GM12878 (cell line): ENCODE data around the gene PGBD5. TPM values are rescaled to one million over a fixed set of nuclear protein-coding genes. Genes with fewer than 3 reads are reported as not detected.

Source experiments
- ATAC-seq: fragments of 200-7000 bp; cut with Tn5 transposase; 3 replicates; pipeline ENCODE4 v1.9.1; 2020; ENCODE audit warnings: mild to moderate bottlenecking, moderate library complexity
- BruUV-seq: library from RNA; stranded (reverse); fragments of 400-500 nt; replicated peaks from 2 replicates; lab custom pipeline; 2021; lab: Mats Ljungman, UMichigan
- CTCF ChIA-PET: fragments of 300-600 bp; sonication (Branson Sonifier 250); formaldehyde crosslinking; extraction: SDS; loops from one replicate; lab custom pipeline; 2021; ENCODE audit warnings: inconsistent platforms; lab: Yijun Ruan, JAX
- POLR2A ChIA-PET: fragments of 350-600 bp; formaldehyde crosslinking; extraction: SDS; loops from one replicate; lab custom pipeline; 2021; ENCODE audit warnings: inconsistent platforms; lab: Charles Lee
- RAD21 ChIA-PET: fragments of 300-600 bp; sonication (Branson Sonifier 250); formaldehyde crosslinking; loops from one replicate; lab custom pipeline; 2023; ENCODE audit warnings: antibody characterized with exemption; ENCODE audit not compliant: unreplicated experiment; lab: Charles Lee
- SMC1A ChIA-PET: fragments of 300-600 bp; sonication (Branson Sonifier 250); formaldehyde crosslinking; loops from one replicate; lab custom pipeline; 2023; ENCODE audit not compliant: unreplicated experiment, uncharacterized antibody; lab: Charles Lee
- DNase-seq: peaks from one replicate; pipeline ENCODE4 v3.0.0-alpha.2; 2011; ENCODE audit warnings: low read depth, low spot score
- FAIRE-seq: peaks from 3 replicates; lab custom pipeline; 2011; peaks lifted over from hg19 to GRCh38; lab: Jason Lieb, UNC
- H2AFZ ChIP-seq: 2 replicates; pipeline ENCODE4 v1.6.0; 2011; ENCODE audit warnings: low read depth, low read length, control low read depth; ENCODE audit not compliant: control insufficient read depth
- H3K27ac ChIP-seq: 2 replicates; pipeline ENCODE4 v1.5.1; 2011; ENCODE audit warnings: control low read depth; ENCODE audit not compliant: control insufficient read depth, insufficient read depth
- H3K27me3 ChIP-seq, 2 experiments: replicated peaks in 1 of 2; 2 replicates each; pipeline versions ENCODE4 v1.6.0 to v1.6.1; 2011; ENCODE audit warnings: low read length in 1 of 2; ENCODE audit not compliant: control insufficient read depth in 2 of 2, insufficient read depth in 2 of 2
- H3K36me3 ChIP-seq, 2 experiments: 2 replicates each; pipeline ENCODE4 v1.5.1; 2011; ENCODE audit warnings: low read length in 1 of 2; ENCODE audit not compliant: control insufficient read depth in 2 of 2, insufficient read depth in 2 of 2
- H3K4me1 ChIP-seq: 2 replicates; pipeline ENCODE4 v1.6.1; 2011; ENCODE audit warnings: mild to moderate bottlenecking, low read length, moderate library complexity, mixed read lengths; ENCODE audit not compliant: control insufficient read depth, insufficient read depth
- H3K4me2 ChIP-seq: 2 replicates; pipeline ENCODE4 v1.6.0; 2011; ENCODE audit warnings: control low read depth; ENCODE audit not compliant: control insufficient read depth, insufficient read depth
- H3K4me3 ChIP-seq: fragments of 200-600 bp; sonication (generic); 2 replicates; pipeline ENCODE4 v1.5.1; 2016
- H3K79me2 ChIP-seq: 2 replicates; pipeline ENCODE4 v1.6.0; 2011; ENCODE audit warnings: low read length; ENCODE audit not compliant: control insufficient read depth, insufficient read depth
- H3K9ac ChIP-seq: 2 replicates; pipeline ENCODE4 v1.8.0; 2011; ENCODE audit warnings: low read length, control low read depth, mixed read lengths; ENCODE audit not compliant: control insufficient read depth, insufficient read depth
- H3K9me3 ChIP-seq: replicated peaks from 3 replicates; pipeline ENCODE4 v1.5.1; 2011; ENCODE audit warnings: mild to moderate bottlenecking, low read length; ENCODE audit not compliant: control insufficient read depth, insufficient read depth
- H4K20me1 ChIP-seq: 2 replicates; pipeline ENCODE4 v1.6.0; 2011; ENCODE audit not compliant: control insufficient read depth, insufficient read depth
- EP300 ChIP-seq, 2 experiments: fragments of 150-350 bp in 1 of 2; IDR thresholded peaks; 2 replicates each; pipeline ENCODE4 v1.6.1; 2011 to 2012; ENCODE audit warnings: low read depth in 2 of 2, low read length in 2 of 2, borderline replicate concordance in 1 of 2, improper control_type of control experiment in 1 of 2, inconsistent platforms in 1 of 2; ENCODE audit not compliant: control insufficient read depth in 1 of 2
- IRF3 ChIP-seq: fragments of 450-650 bp; IDR thresholded peaks from 2 replicates; pipeline ENCODE4 v1.6.1; 2014; ENCODE audit warnings: mild to moderate bottlenecking
- MTA2 ChIP-seq: fragments of 450-650 bp; IDR thresholded peaks from 2 replicates; pipeline ENCODE4 v1.6.1; 2016; ENCODE audit warnings: low read depth, mild to moderate bottlenecking, moderate library complexity
- MTA3 ChIP-seq: IDR thresholded peaks from 2 replicates; pipeline ENCODE4 v1.6.1; 2012; ENCODE audit warnings: low read length, inconsistent platforms, borderline replicate concordance
- MYC ChIP-seq: IDR thresholded peaks from 2 replicates; pipeline ENCODE4 v1.6.1; 2011; ENCODE audit warnings: mild to moderate bottlenecking, low read length, moderate library complexity, inconsistent platforms; ENCODE audit not compliant: insufficient read depth, insufficient replicate concordance, insufficient read length, severe bottlenecking
- NFIC ChIP-seq: IDR thresholded peaks from 2 replicates; pipeline ENCODE4 v1.6.1; 2012; ENCODE audit warnings: low read depth, mild to moderate bottlenecking, inconsistent platforms, low read length, moderate library complexity
- NFXL1 ChIP-seq: fragments of 450-650 bp; IDR thresholded peaks from 2 replicates; pipeline ENCODE4 v1.6.1; 2017; ENCODE audit warnings: antibody characterized with exemption, mild to moderate bottlenecking, borderline replicate concordance
- NFYB ChIP-seq: IDR thresholded peaks from 2 replicates; pipeline ENCODE4 v1.6.1; 2011; ENCODE audit warnings: low read depth, mild to moderate bottlenecking, low read length, improper control_type of control experiment, moderate library complexity; ENCODE audit not compliant: insufficient read depth
- RAD51 ChIP-seq: fragments of 450-650 bp; IDR thresholded peaks from 2 replicates; pipeline ENCODE4 v1.6.1; 2016; ENCODE audit warnings: moderate library complexity, mild to moderate bottlenecking, inconsistent platforms
- STAT3 ChIP-seq: IDR thresholded peaks from 2 replicates; pipeline ENCODE4 v1.6.1; 2011; ENCODE audit warnings: low read depth, low read length, improper control_type of control experiment
- TCF7 ChIP-seq: IDR thresholded peaks from 2 replicates; pipeline ENCODE4 v1.6.1; 2014; ENCODE audit warnings: antibody characterized with exemption, borderline replicate concordance
- ZBED1 ChIP-seq: IDR thresholded peaks from 2 replicates; pipeline ENCODE4 v1.6.1; 2016; ENCODE audit warnings: borderline replicate concordance
- ZNF592 ChIP-seq: fragments of 450-650 bp; IDR thresholded peaks from 2 replicates; pipeline ENCODE4 v1.6.1; 2017; ENCODE audit warnings: mild to moderate bottlenecking, moderate library complexity
- WGBS: methylation state at CpG from one replicate; pipeline ENCODE4 v1.1.6; 2016; ENCODE audit warnings: low lambda C conversion rate; ENCODE audit not compliant: insufficient replicate concordance, insufficient coverage; ENCODE audit errors: missing lambda C conversion rate; 5-methylcytosine and 5-hydroxymethylcytosine counted together
- in situ Hi-C: fragments of 300-500 bp; cut with MboI; formaldehyde crosslinking; loops from 9 replicates; pipeline ENCODE4 v1.14.3; 2018; ENCODE audit warnings: mixed read lengths
- intact Hi-C: fragments of 100-400 bp; cut with micrococcal nuclease; formaldehyde crosslinking; loops from one replicate; pipeline ENCODE4 v1.14.2; 2022; ENCODE audit not compliant: unreplicated experiment
- polyA plus RNA-seq, 11 experiments: library from polyadenylated mRNA; depleted of rRNA in 4 of 11; unstranded in 6 of 11; stranded (reverse) in 5 of 11; fragments of >200 nt; fragmentation: Nextera tagmentation in 4 of 11; fragmentation: Illumina TruSeq in 1 of 11; extraction: Ambion mirVana in 4 of 11; extraction: Trizol in 1 of 11; gene quantifications; 1 replicate in 1 of 11; 2 replicates in 10 of 11; pipeline versions ENCODE4 v1.2.1 to v1.2.3, GENCODE V29; 2011 to 2016; ENCODE audit warnings: inconsistent platforms in 2 of 11, missing spikeins in 2 of 11, low read depth in 1 of 11
- total RNA-seq, 4 experiments: library from RNA; depleted of rRNA in 3 of 4; stranded (reverse); fragments of >200 nt in 3 of 4; fragmentation: Illumina TruSeq in 1 of 4; extraction: Trizol in 1 of 4; gene quantifications; 2 replicates each; pipeline versions ENCODE4 v1.2.1 to v1.2.3, GENCODE V29; 2013 to 2021

The PGBD5 gene
- total and polyA plus RNA-seq, 10 of the 15 experiments (the other 5 are each of a cell fraction or from before 2014, with no cell fraction given) = 0.03 TPM; not detected in 9

DNA sequence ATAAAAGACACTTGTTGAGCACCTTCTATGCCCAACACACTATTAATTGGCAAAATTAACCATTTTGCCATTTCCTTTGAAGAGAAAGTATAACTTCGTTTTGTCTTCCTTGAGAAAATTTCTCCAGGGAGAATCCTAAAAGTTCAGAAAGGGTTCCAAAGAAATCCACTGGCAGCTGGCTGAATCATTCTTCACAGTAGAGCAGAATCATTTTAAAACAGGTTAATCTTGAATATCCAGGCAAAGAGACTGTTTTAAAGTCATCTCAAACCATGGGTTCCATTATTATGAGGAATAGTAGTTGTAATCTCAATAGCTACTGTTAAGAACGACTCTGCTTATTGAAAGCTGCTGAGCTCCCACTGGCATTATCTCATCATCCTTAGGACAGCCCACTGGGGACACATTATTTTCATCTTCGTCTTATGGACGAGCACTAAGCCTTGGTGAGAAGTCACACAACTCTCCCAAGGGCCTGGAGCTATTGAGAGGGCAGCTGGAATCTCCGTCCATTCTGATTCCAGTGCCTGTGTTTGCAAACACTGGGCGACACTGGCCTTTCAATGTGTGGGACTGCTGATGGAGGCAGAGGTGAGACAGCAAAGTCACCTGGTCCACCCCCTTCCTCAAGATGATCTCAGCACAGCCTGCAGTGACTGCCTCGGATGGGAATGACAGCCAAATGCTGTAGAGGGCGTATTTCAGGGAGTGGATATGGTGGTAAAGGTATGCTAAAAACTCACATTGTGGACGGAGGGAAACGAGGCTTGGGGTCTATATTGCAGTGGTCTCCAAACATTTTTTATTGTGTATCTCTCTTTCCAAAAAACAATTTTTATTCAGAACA is 15.3 kb upstream of the PGBD5 start:
- H3K4me2 ChIP-seq = no peak overlapping the region
- H3K27me3 ChIP-seq = no peaks in the 10 kb centered on the region; a peak in 1 of 4 replicates
- H3K36me3 ChIP-seq = no peaks in the 10 kb centered on the region
- POLR2A ChIA-PET = no interaction called here
- no peak for ATAC-seq
- H3K9ac ChIP-seq = no peak overlapping the region
- RAD21 ChIA-PET = no interaction called here
- H4K20me1 ChIP-seq = no peaks in the 10 kb centered on the region
- no peak overlapping the region for H2AFZ ChIP-seq
- no peak overlapping the region for H3K27ac ChIP-seq
- no peaks in the 10 kb centered on the region for H3K4me1 ChIP-seq
- CTCF ChIA-PET = no interaction called here
- H3K9me3 ChIP-seq = no peaks in the 10 kb centered on the region
- FAIRE-seq = no peak
- in situ Hi-C loops = no loop called here
- SMC1A ChIA-PET = no interaction called here
- H3K79me2 ChIP-seq = no peaks in the 10 kb centered on the region
- no TSS peak for BruUV-seq
- DNase-seq = no peak
- H3K4me3 ChIP-seq = no peak overlapping the region
- WGBS = 12% methylated on average over 10 of the region's 10 CpGs
- TF ChIP-seq STAT3 (no peak), ZBED1 (no peak), ZNF592 (no peak), NFYB (no peak), MYC (no peak), NFXL1 (no peak), TCF7 (no peak), NFIC (no peak), IRF3 (no peak), MTA3 (no peak), EP300 (IDR thresholded peaks at IDR 0.05; ENCODE audit: borderline replicate concordance in 1 of 2, control insufficient read depth in 1 of 2, low read depth in 2 of 2, low read length in 2 of 2) (no peak), MTA2 (no peak), RAD51 (no peak)
- intact Hi-C loops = no loop called here
